Testis (tissue), 3 donors: ENCODE data around the gene PEPD. TPM values are rescaled to one million over a fixed set of nuclear protein-coding genes. Genes with fewer than 3 reads are reported as not detected.

ENCODE experiments used
- DNase-seq: peaks from one replicate; pipeline ENCODE4 v3.0.0-alpha.2; 2019
- H3K27ac ChIP-seq, 2 donors: fragments of 200-600 bp; sonication (generic); one replicate each; pipeline ENCODE4 v1.5.1; 2019
- H3K27me3 ChIP-seq: fragments of 200-600 bp; sonication (generic); one replicate; pipeline ENCODE4 v1.5.1; 2019
- H3K36me3 ChIP-seq: fragments of 200-600 bp; sonication (generic); one replicate; pipeline ENCODE4 v1.5.1; 2017; ENCODE audit warnings: low read depth; ENCODE audit errors: missing control alignments
- H3K4me1 ChIP-seq: fragments of 200-600 bp; sonication (generic); one replicate; pipeline ENCODE4 v1.5.1; 2019
- H3K4me3 ChIP-seq, 2 donors: fragments of 200-600 bp; sonication (generic); one replicate each; pipeline ENCODE4 v1.5.1; 2017 to 2019
- H3K9me3 ChIP-seq: fragments of 200-600 bp; sonication (generic); one replicate; pipeline ENCODE4 v1.5.1; 2017
- CTCF ChIP-seq, 3 experiments: fragments of 450-650 bp in 2 of 3; fragments of 200-600 bp in 1 of 3; sonication (generic) in 1 of 3; IDR thresholded peaks; one replicate each; pipeline ENCODE4 v1.5.1; 2016 to 2019; ENCODE audit warnings: antibody characterized with exemption in 3 of 3, mild to moderate bottlenecking in 2 of 3, moderate library complexity in 1 of 3
- POLR2A ChIP-seq: fragments of 450-650 bp; IDR thresholded peaks from one replicate; pipeline ENCODE4 v1.6.1; 2017; ENCODE audit warnings: antibody characterized with exemption, mild to moderate bottlenecking, moderate library complexity
- WGBS, 2 donors: methylation state at CpG; one replicate each; pipeline ENCODE4 v1.1.5; 2018; 5-methylcytosine and 5-hydroxymethylcytosine counted together
- intact Hi-C: fragments of 100-400 bp; cut with DNase I; formaldehyde crosslinking; loops from one replicate; pipeline ENCODE4 v1.15.1; 2023; ENCODE audit warnings: low total_unique reads
- polyA plus RNA-seq: library from polyadenylated mRNA; stranded (reverse); fragments of 350-450 nt; fragmentation: Illumina TruSeq; extraction: RNeasy Lipid Tissue Mini Kit (QIAGEN cat#74804); gene quantifications from one replicate; pipeline ENCODE4 v1.2.3, GENCODE V29; 2014; ENCODE audit warnings: low read depth, low replicate concordance; ENCODE audit not compliant: insufficient read depth
- total RNA-seq, 2 donors: library from RNA; depleted of rRNA; stranded (reverse); fragments of >200 nt; gene quantifications; one replicate each; pipeline ENCODE4 v1.2.3, GENCODE V29; 2016

PEPD gene
- total and polyA plus RNA-seq, 3 donors from 2014 or later, result 51.1 to 87.9 (median 58.0) TPM

- Histone ChIP-seq H3K27me3 (no peaks in the 10 kb centered on the region), H3K9me3 (no peaks in the 10 kb centered on the region), H3K36me3 (no peaks in the 10 kb centered on the region), H3K27ac (no peak overlapping the region), H3K4me1 (no peaks in the 10 kb centered on the region), H3K4me3 (no peak overlapping the region)
- intact Hi-C loops, result no loop called here
- DNase-seq, result no peak
- WGBS, 2 donors, result 83 to 88% methylated on average over 5 to 9 of the region's 9 CpGs
- no peak for TF ChIP-seq POLR2A
- TF ChIP-seq CTCF (IDR thresholded peaks at IDR 0.05), result no peak
Measured at GRCh38 chr19:33545217-33545981, 23.8 kb upstream of the PEPD start.

GRCh38 chr19:33535226-33535625, 13.6 kb upstream of the PEPD start:
- Histone ChIP-seq H3K36me3 (no peaks in the 10 kb centered on the region), H3K27me3 (no peaks in the 10 kb centered on the region), H3K4me1 (no peaks in the 10 kb centered on the region), H3K9me3 (no peaks in the 10 kb centered on the region), H3K4me3 (no peak overlapping the region), H3K27ac (no peak overlapping the region)
- no peak for DNase-seq
- WGBS, 2 donors, result 60% methylated on average over 8 of the region's 8 CpGs
- intact Hi-C loops, result no loop called here
- no peak for TF ChIP-seq CTCF (IDR thresholded peaks at IDR 0.05)
- TF ChIP-seq POLR2A, result no peak

GRCh38 chr19:33532859-33533460, 11.4 kb upstream of the PEPD start:
- Histone ChIP-seq H3K9me3 (no peaks in the 10 kb centered on the region), H3K36me3 (no peaks in the 10 kb centered on the region), H3K27ac (no peak overlapping the region), H3K4me3 (no peak overlapping the region), H3K27me3 (no peaks in the 10 kb centered on the region), H3K4me1 (no peaks in the 10 kb centered on the region)
- intact Hi-C loops, result no loop called here
- DNase-seq, result no peak
- TF ChIP-seq POLR2A (no peak), CTCF (IDR thresholded peaks at IDR 0.05) (no peak)
- WGBS, 2 donors, result 44 to 47% methylated on average over 6 of the region's 6 CpGs

DNA sequence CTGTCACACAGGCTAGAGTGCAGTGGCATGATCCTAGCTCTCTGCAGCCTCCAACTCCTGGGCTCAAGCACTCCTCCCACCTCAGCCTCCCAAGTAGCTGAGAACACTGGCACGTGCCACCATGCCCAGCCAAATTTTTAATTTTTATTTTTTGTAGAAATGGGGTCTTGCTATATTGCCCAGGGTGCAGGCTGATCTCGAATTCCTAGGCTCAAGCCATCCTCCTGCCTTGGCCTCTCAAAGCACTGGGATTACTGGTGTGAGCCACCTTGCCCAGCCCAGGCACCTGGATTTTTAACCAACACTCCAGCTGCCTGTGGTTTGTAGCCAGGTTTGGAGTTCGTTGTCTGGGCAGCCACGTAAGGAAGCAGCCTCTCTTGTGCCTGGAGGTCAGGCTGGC, 9.3 kb upstream of the PEPD start:
- Histone ChIP-seq H3K27ac (no peak overlapping the region), H3K4me3 (no peak overlapping the region), H3K4me1 (no peaks in the 10 kb centered on the region), H3K9me3 (no peaks in the 10 kb centered on the region), H3K36me3 (no peaks in the 10 kb centered on the region), H3K27me3 (no peaks in the 10 kb centered on the region)
- no peak for DNase-seq
- intact Hi-C loops, result no loop called here
- TF ChIP-seq POLR2A, result no peak
- no peak for TF ChIP-seq CTCF (IDR thresholded peaks at IDR 0.05)
- WGBS, 2 donors, result 80 to 85% methylated on average over 4 of the region's 4 CpGs

- Histone ChIP-seq H3K27ac (no peak overlapping the region), H3K4me1 (no peaks in the 10 kb centered on the region), H3K36me3 (no peaks in the 10 kb centered on the region), H3K4me3 (no peak overlapping the region), H3K27me3 (no peaks in the 10 kb centered on the region), H3K9me3 (no peaks in the 10 kb centered on the region)
- TF ChIP-seq CTCF (IDR thresholded peaks at IDR 0.05), result no peak
- no peak for TF ChIP-seq POLR2A
- intact Hi-C loops, result no loop called here
- DNase-seq, result no peak
- 63 to 70% methylated on average over 3 of the region's 3 CpGs for WGBS, 2 donors
Measured at GRCh38 chr19:33530296-33530695, 8.7 kb upstream of the PEPD start.
